ENCODE measurements around the gene MAP6. TPM values are rescaled to one million over a fixed set of nuclear protein-coding genes. Genes with fewer than 3 reads are reported as not detected.

Gene MAP6
- total RNA-seq, 2 experiments from 2014 or later, result not detected

DNA sequence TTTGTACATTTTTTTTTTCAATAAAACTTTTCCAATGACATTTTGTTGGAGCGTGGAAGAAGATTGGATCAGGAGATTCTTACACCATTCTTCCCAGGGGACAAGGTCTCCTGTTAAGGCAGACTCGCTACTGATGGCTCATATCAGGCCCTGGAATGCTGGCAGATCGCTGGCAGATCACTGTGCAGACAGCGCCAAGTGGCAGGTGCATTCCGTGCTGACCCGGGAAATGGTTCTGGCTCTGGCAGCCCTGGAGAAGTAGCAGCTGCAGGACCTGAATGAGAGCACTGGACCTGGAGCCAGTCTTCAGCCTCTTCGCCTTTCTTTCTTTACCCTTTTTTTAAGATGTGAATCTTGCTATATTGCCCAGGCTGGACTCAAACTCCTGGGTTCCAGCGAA is 96.1 kb downstream of the MAP6 start:
- Histone ChIP-seq H3K36me3 (ENCODE audit: insufficient read depth, low read length) (peaks cover 30% of the 10 kb centered on the region), H3K27ac (ENCODE audit: low read depth in 1 of 2, low read length in 2 of 2) (no peak overlapping the region), H3K27me3 (ENCODE audit: control insufficient read depth in 1 of 2, insufficient read depth in 2 of 2, low read length in 2 of 2) (no peaks in the 10 kb centered on the region), H3K9me3 (ENCODE audit: control insufficient read depth in 1 of 2, insufficient read depth in 1 of 2, low read length in 2 of 2) (no peaks in the 10 kb centered on the region), H3K4me1 (ENCODE audit: insufficient read depth, low read length) (no peaks in the 10 kb centered on the region), H3K4me3 (ENCODE audit: low read length) (no peak overlapping the region)
- intact Hi-C loops (cut with DNase I, micrococcal nuclease), result no loop called here
- H3K36me3 Mint-ChIP-seq (ENCODE audit: low read depth), result peaks cover 51% of the 10 kb centered on the region
- no peak for ATAC-seq (ENCODE audit: poor library complexity)
- no peak for DNase-seq
- TF ChIP-seq, protein P1, sequence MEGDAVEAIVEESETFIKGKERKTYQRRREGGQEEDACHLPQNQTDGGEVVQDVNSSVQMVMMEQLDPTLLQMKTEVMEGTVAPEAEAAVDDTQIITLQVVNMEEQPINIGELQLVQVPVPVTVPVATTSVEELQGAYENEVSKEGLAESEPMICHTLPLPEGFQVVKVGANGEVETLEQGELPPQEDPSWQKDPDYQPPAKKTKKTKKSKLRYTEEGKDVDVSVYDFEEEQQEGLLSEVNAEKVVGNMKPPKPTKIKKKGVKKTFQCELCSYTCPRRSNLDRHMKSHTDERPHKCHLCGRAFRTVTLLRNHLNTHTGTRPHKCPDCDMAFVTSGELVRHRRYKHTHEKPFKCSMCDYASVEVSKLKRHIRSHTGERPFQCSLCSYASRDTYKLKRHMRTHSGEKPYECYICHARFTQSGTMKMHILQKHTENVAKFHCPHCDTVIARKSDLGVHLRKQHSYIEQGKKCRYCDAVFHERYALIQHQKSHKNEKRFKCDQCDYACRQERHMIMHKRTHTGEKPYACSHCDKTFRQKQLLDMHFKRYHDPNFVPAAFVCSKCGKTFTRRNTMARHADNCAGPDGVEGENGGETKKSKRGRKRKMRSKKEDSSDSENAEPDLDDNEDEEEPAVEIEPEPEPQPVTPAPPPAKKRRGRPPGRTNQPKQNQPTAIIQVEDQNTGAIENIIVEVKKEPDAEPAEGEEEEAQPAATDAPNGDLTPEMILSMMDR (IDR thresholded peaks at IDR 0.05), result no peak
- H3K27ac Mint-ChIP-seq, result no peak overlapping the region
- H3K9me3 Mint-ChIP-seq, result no peaks in the 10 kb centered on the region
- POLR2A ChIA-PET, result no interaction called here
- CTCF ChIA-PET, result no interaction called here
- no peaks in the 10 kb centered on the region for H3K4me1 Mint-ChIP-seq (ENCODE audit: low read depth)
- H3K4me3 Mint-ChIP-seq, result no peak overlapping the region
- H3K27me3 Mint-ChIP-seq, result no peaks in the 10 kb centered on the region

DNA sequence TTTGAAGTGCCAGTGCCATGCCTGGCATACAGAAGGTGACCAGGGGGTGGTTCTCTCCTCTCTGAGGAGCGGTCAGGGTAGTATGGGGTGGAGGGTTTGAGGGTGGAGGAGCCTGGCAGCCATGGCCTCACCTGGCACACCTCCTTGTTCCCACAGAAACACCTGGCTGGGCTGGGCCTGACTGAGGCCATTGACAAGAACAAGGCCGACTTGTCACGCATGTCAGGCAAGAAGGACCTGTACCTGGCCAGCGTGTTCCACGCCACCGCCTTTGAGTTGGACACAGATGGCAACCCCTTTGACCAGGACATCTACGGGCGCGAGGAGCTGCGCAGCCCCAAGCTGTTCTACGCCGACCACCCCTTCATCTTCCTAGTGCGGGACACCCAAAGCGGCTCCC is 97.2 kb downstream of the MAP6 start:
- Mint-ChIP-seq H3K9me3 (no peaks in the 10 kb centered on the region), H3K4me3 (no peak overlapping the region), H3K36me3 (ENCODE audit: low read depth) (peaks cover 54% of the 10 kb centered on the region), H3K27ac (no peak overlapping the region), H3K27me3 (no peaks in the 10 kb centered on the region), H3K4me1 (ENCODE audit: low read depth) (no peaks in the 10 kb centered on the region)
- Histone ChIP-seq H3K4me1 (ENCODE audit: insufficient read depth, low read length) (no peaks in the 10 kb centered on the region), H3K4me3 (ENCODE audit: low read length) (no peak overlapping the region), H3K27me3 (ENCODE audit: control insufficient read depth in 1 of 2, insufficient read depth in 2 of 2, low read length in 2 of 2) (no peaks in the 10 kb centered on the region), H3K27ac (ENCODE audit: low read depth in 1 of 2, low read length in 2 of 2) (no peak overlapping the region), H3K36me3 (ENCODE audit: insufficient read depth, low read length) (peaks cover 34% of the 10 kb centered on the region), H3K9me3 (ENCODE audit: control insufficient read depth in 1 of 2, insufficient read depth in 1 of 2, low read length in 2 of 2) (no peaks in the 10 kb centered on the region)
- ATAC-seq (ENCODE audit: poor library complexity) (no peak), DNase-seq (no peak)
- intact Hi-C loops (cut with DNase I, micrococcal nuclease), result no loop called here
- ChIA-PET POLR2A (no interaction called here), CTCF (no interaction called here)
- TF ChIP-seq, protein P1 (IDR thresholded peaks at IDR 0.05), result no peak

GRCh38 chr11:75570559-75571139 is 98.2 kb downstream of the MAP6 start:
- Histone ChIP-seq H3K27ac (ENCODE audit: low read depth in 1 of 2, low read length in 2 of 2) (no peak overlapping the region), H3K36me3 (ENCODE audit: insufficient read depth, low read length) (peaks cover 35% of the 10 kb centered on the region), H3K4me1 (ENCODE audit: insufficient read depth, low read length) (peaks cover 6% of the 10 kb centered on the region), H3K4me3 (ENCODE audit: low read length) (no peak overlapping the region), H3K27me3 (ENCODE audit: control insufficient read depth in 1 of 2, insufficient read depth in 2 of 2, low read length in 2 of 2) (no peaks in the 10 kb centered on the region), H3K9me3 (ENCODE audit: control insufficient read depth in 1 of 2, insufficient read depth in 1 of 2, low read length in 2 of 2) (no peaks in the 10 kb centered on the region)
- no peak for ATAC-seq (ENCODE audit: poor library complexity)
- Mint-ChIP-seq H3K4me1 (ENCODE audit: low read depth) (peaks cover 5% of the 10 kb centered on the region), H3K9me3 (no peaks in the 10 kb centered on the region), H3K36me3 (ENCODE audit: low read depth) (peaks cover 54% of the 10 kb centered on the region), H3K4me3 (no peak overlapping the region), H3K27me3 (no peaks in the 10 kb centered on the region), H3K27ac (no peak overlapping the region)
- TF ChIP-seq, protein P1 (IDR thresholded peaks at IDR 0.05), result no peak
- intact Hi-C loops (cut with DNase I, micrococcal nuclease), result no loop called here
- CTCF ChIA-PET, result no interaction called here
- POLR2A ChIA-PET, result no interaction called here
- no peak for DNase-seq
